Endometrial microvascular endothelial cells (primary cell): ENCODE measurements around the gene ATP11C. TPM values are rescaled to one million over a fixed set of nuclear protein-coding genes. Genes with fewer than 3 reads are reported as not detected.
"Not testable (repeated sequence)": the region's sequence is repeated elsewhere in the genome, so short reads cannot be mapped to it uniquely, and the experiment has no call there.

Experiments used
- in situ Hi-C: cut with HindIII; loops from 2 replicates; pipeline ENCODE4 v1.10.0; 2017; ENCODE audit warnings: low sequenced_read_pairs, low pct_unique_long_range_greater_than_20kb; ENCODE audit errors: inconsistent ontology term
- total RNA-seq: library from RNA; depleted of rRNA; stranded (reverse); fragments of >200 nt; gene quantifications from one replicate; pipeline ENCODE4 v1.2.3, GENCODE V29; 2015; ENCODE audit errors: inconsistent ontology term

ATP11C gene
- total RNA-seq, 1 donor from 2014 or later, result 42.6 TPM

GRCh38 chrX:139691493-139691842, 241.4 kb downstream of the ATP11C start:
- in situ Hi-C loops, result no loop called here

GRCh38 chrX:139685175-139685574, 247.7 kb downstream of the ATP11C start:
- in situ Hi-C loops, result not testable (repeated sequence)

GRCh38 chrX:139680356-139680755, 252.5 kb downstream of the ATP11C start:
- in situ Hi-C loops, result no loop called here

Other genes starting within 250 kb of the ATP11C start
- not detected for gene MCF2, start 224.9 kb downstream of the ATP11C start, total RNA-seq
- gene CXorf66, start 32.5 kb upstream of the ATP11C start, total RNA-seq, result not detected